ENCODE measurements around the gene FNIP1. TPM values are rescaled to one million over a fixed set of nuclear protein-coding genes. Genes with fewer than 3 reads are reported as not detected.

FNIP1 gene
- total RNA-seq, 1 experiment from 2014 or later = 16.4 TPM

DNA sequence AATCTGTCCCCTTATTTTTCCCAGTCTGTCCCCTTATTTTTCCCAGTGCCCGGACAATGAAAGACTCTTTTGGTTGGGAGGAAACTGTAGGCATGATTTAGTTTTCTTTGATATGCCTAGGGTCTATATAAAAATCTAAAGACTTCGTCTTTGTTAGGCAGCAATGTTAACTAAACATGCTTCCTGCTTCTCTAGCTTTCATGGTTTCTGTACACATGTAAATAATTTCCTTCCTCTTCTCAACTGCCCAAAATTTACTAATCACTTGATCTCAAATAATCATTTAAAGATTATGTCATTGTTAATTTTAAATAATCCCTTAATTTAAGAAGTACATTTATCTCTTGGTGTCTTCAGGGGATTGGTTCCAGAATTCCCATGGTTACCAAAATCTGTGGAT is 114.0 kb downstream of the FNIP1 start (continued):
- TF ChIP-seq, protein P1, sequence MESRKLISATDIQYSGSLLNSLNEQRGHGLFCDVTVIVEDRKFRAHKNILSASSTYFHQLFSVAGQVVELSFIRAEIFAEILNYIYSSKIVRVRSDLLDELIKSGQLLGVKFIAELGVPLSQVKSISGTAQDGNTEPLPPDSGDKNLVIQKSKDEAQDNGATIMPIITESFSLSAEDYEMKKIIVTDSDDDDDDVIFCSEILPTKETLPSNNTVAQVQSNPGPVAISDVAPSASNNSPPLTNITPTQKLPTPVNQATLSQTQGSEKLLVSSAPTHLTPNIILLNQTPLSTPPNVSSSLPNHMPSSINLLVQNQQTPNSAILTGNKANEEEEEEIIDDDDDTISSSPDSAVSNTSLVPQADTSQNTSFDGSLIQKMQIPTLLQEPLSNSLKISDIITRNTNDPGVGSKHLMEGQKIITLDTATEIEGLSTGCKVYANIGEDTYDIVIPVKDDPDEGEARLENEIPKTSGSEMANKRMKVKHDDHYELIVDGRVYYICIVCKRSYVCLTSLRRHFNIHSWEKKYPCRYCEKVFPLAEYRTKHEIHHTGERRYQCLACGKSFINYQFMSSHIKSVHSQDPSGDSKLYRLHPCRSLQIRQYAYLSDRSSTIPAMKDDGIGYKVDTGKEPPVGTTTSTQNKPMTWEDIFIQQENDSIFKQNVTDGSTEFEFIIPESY (IDR thresholded peaks at IDR 0.05; ENCODE audit: extremely low read depth, insufficient replicate concordance, low read length) = no peak

DNA sequence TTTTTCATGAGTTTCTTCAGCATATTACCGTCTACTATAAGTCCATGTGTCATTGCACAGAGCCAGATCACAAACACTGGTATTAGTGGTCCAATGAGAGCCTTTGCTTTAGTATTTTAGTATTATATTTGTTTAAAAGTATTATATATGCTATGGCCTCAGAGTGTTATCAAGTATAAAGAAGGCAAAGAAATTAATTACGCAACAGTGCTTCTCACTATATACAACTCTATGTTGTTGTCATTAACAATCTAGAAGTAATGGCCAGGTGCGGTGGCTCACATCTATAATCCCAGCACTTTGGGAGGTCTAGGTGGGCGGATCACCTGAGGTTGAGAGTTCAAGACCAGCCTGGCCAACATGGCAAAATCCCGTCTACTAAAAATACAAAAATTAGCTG is 114.6 kb downstream of the FNIP1 start:
- CTCF ChIA-PET = no interaction called here
- no peak for TF ChIP-seq SIN3A (IDR thresholded peaks at IDR 0.05; ENCODE audit: low read depth)
- TF ChIP-seq EGR1 (IDR thresholded peaks at IDR 0.05; ENCODE audit: low read depth) = no peak
- TF ChIP-seq, protein P2, sequence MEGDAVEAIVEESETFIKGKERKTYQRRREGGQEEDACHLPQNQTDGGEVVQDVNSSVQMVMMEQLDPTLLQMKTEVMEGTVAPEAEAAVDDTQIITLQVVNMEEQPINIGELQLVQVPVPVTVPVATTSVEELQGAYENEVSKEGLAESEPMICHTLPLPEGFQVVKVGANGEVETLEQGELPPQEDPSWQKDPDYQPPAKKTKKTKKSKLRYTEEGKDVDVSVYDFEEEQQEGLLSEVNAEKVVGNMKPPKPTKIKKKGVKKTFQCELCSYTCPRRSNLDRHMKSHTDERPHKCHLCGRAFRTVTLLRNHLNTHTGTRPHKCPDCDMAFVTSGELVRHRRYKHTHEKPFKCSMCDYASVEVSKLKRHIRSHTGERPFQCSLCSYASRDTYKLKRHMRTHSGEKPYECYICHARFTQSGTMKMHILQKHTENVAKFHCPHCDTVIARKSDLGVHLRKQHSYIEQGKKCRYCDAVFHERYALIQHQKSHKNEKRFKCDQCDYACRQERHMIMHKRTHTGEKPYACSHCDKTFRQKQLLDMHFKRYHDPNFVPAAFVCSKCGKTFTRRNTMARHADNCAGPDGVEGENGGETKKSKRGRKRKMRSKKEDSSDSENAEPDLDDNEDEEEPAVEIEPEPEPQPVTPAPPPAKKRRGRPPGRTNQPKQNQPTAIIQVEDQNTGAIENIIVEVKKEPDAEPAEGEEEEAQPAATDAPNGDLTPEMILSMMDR (IDR thresholded peaks at IDR 0.05 in 2 of 3, conservative IDR thresholded peaks at IDR 0.05 in 1 of 3; ENCODE audit: borderline replicate concordance in 1 of 3, insufficient read depth in 1 of 3, low read depth in 2 of 3, low read length in 2 of 3) = no peak
- TF ChIP-seq CBX3 (IDR thresholded peaks at IDR 0.05; ENCODE audit: low read depth) = no peak
- TF ChIP-seq TCF7L2 (IDR thresholded peaks at IDR 0.05; ENCODE audit: borderline replicate concordance, extremely low read depth, insufficient read depth, insufficient read length) = no peak
- TF ChIP-seq, protein P3, sequence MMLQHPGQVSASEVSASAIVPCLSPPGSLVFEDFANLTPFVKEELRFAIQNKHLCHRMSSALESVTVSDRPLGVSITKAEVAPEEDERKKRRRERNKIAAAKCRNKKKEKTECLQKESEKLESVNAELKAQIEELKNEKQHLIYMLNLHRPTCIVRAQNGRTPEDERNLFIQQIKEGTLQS (IDR thresholded peaks at IDR 0.05) = no peak
- no peak for TF ChIP-seq ZNF274 (IDR thresholded peaks at IDR 0.05; ENCODE audit: low read depth, low read length)
- TF ChIP-seq POLR2A (IDR thresholded peaks at IDR 0.05; ENCODE audit: borderline replicate concordance, extremely low read depth, insufficient read depth, insufficient read length) = no peak
- no peak for TF ChIP-seq EZH2 (IDR thresholded peaks at IDR 0.05)
- TF ChIP-seq, protein P4, sequence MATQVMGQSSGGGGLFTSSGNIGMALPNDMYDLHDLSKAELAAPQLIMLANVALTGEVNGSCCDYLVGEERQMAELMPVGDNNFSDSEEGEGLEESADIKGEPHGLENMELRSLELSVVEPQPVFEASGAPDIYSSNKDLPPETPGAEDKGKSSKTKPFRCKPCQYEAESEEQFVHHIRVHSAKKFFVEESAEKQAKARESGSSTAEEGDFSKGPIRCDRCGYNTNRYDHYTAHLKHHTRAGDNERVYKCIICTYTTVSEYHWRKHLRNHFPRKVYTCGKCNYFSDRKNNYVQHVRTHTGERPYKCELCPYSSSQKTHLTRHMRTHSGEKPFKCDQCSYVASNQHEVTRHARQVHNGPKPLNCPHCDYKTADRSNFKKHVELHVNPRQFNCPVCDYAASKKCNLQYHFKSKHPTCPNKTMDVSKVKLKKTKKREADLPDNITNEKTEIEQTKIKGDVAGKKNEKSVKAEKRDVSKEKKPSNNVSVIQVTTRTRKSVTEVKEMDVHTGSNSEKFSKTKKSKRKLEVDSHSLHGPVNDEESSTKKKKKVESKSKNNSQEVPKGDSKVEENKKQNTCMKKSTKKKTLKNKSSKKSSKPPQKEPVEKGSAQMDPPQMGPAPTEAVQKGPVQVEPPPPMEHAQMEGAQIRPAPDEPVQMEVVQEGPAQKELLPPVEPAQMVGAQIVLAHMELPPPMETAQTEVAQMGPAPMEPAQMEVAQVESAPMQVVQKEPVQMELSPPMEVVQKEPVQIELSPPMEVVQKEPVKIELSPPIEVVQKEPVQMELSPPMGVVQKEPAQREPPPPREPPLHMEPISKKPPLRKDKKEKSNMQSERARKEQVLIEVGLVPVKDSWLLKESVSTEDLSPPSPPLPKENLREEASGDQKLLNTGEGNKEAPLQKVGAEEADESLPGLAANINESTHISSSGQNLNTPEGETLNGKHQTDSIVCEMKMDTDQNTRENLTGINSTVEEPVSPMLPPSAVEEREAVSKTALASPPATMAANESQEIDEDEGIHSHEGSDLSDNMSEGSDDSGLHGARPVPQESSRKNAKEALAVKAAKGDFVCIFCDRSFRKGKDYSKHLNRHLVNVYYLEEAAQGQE (IDR thresholded peaks at IDR 0.05; ENCODE audit: low read depth) = no peak
- TF ChIP-seq POLR2AphosphoS5 (IDR thresholded peaks at IDR 0.05; ENCODE audit: low read depth, low read length) = no peak
- TF ChIP-seq, protein P5, sequence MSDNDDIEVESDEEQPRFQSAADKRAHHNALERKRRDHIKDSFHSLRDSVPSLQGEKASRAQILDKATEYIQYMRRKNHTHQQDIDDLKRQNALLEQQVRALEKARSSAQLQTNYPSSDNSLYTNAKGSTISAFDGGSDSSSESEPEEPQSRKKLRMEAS (IDR thresholded peaks at IDR 0.05) = no peak
- no peak for TF ChIP-seq ZFX (IDR thresholded peaks at IDR 0.05)
- TF ChIP-seq YY1 (IDR thresholded peaks at IDR 0.05; ENCODE audit: extremely low read depth, insufficient replicate concordance, low read depth, low read length) = no peak
- no peak for TF ChIP-seq RAD21 (IDR thresholded peaks at IDR 0.05; ENCODE audit: low read depth)
- no peak for TF ChIP-seq FOSL1 (IDR thresholded peaks at IDR 0.05; ENCODE audit: low read depth)
- no peak for TF ChIP-seq SP1 (IDR thresholded peaks at IDR 0.05; ENCODE audit: low read depth)
- no peak for DNase-seq (ENCODE audit: low read depth, low spot score)
- Histone ChIP-seq H3K27ac (ENCODE audit: low read depth, low read length) (no peak overlapping the region), H2AFZ (ENCODE audit: low read depth, low read length, poor library complexity, severe bottlenecking) (no peak overlapping the region), H4K20me1 (ENCODE audit: insufficient read depth) (no peaks in the 10 kb centered on the region), H3K4me2 (ENCODE audit: low read length) (no peak overlapping the region), H3K27me3 (ENCODE audit: insufficient read depth, low read length) (no peaks in the 10 kb centered on the region), H3K36me3 (ENCODE audit: control insufficient read depth in 1 of 2, insufficient read depth in 2 of 2, low read length in 2 of 2) (no peaks in the 10 kb centered on the region), H3K9me3 (ENCODE audit: control insufficient read depth in 1 of 2, insufficient read depth in 1 of 2, low read depth in 1 of 2, low read length in 2 of 2) (no peaks in the 10 kb centered on the region), H3K4me3 (replicated peaks in 1 of 2; ENCODE audit: low read depth in 1 of 2, low read length in 2 of 2) (no peak overlapping the region), H3K9ac (ENCODE audit: low read length) (no peak overlapping the region), H3K79me2 (ENCODE audit: insufficient read depth, low read length) (no peaks in the 10 kb centered on the region), H3K4me1 (ENCODE audit: control insufficient read depth in 1 of 2, insufficient read depth in 2 of 2, low read length in 2 of 2) (no peaks in the 10 kb centered on the region), H3K9me2 (ENCODE audit: insufficient read depth) (no peaks in the 10 kb centered on the region)
- no peak for ATAC-seq
- RAD21 ChIA-PET (ENCODE audit: low non-redundant PET in 1 of 2, low total read pairs in 2 of 2, uncharacterized antibody in 2 of 2, unreplicated experiment in 2 of 2) = no interaction called here
- no TSS peak for BruUV-seq (replicated peaks)
- POLR2A ChIA-PET = no interaction called here
- intact Hi-C loops (cut with micrococcal nuclease) = no loop called here

All from HCT116 (cell line).